Measurements from ENCODE around the gene DNASE1L3. TPM values are rescaled to one million over a fixed set of nuclear protein-coding genes. Genes with fewer than 3 reads are reported as not detected.

The DNASE1L3 gene
- polyA plus RNA-seq, 2 of the 4 experiments (the other 2 are of a cell fraction) = 0.19 TPM; not detected in 1

Other genes starting within 250 kb of the DNASE1L3 start
- gene FLNB, start 202.6 kb downstream of the DNASE1L3 start, polyA plus RNA-seq (2011; rRNA removed) = 387 and 439 TPM in 2 replicates
- 235 to 282 TPM (median 257 TPM) in 3 replicates for gene FLNB, start 202.6 kb downstream of the DNASE1L3 start, polyA plus RNA-seq (2017; fragmentation: RNase III; extraction: RNeasy Plus Mini Kit Qiagen cat#74134 plus additional on column Dnase treatment)
- gene ABHD6, start 26.8 kb upstream of the DNASE1L3 start, polyA plus RNA-seq (2011; rRNA removed) = 10.1 and 13.8 TPM in 2 replicates
- 5.7 to 6.6 TPM (median 6.0 TPM) in 3 replicates for gene ABHD6, start 26.8 kb upstream of the DNASE1L3 start, polyA plus RNA-seq (2017; fragmentation: RNase III; extraction: RNeasy Plus Mini Kit Qiagen cat#74134 plus additional on column Dnase treatment)
- 14.1 and 21.5 TPM in 2 replicates for gene RPP14, start 95.3 kb upstream of the DNASE1L3 start, polyA plus RNA-seq (2011; rRNA removed)
- 12.8 to 15.6 TPM (median 13.2 TPM) in 3 replicates for gene RPP14, start 95.3 kb upstream of the DNASE1L3 start, polyA plus RNA-seq (2017; fragmentation: RNase III; extraction: RNeasy Plus Mini Kit Qiagen cat#74134 plus additional on column Dnase treatment)
- gene HTD2, start 95.5 kb upstream of the DNASE1L3 start, polyA plus RNA-seq (2011; rRNA removed) = 7.8 and 8.4 TPM in 2 replicates
- gene HTD2, start 95.5 kb upstream of the DNASE1L3 start, polyA plus RNA-seq (2017; fragmentation: RNase III; extraction: RNeasy Plus Mini Kit Qiagen cat#74134 plus additional on column Dnase treatment) = 3.9 to 4.9 TPM (median 4.6 TPM) in 3 replicates
- 10.4 and 10.5 TPM in 2 replicates for gene PXK, start 121.9 kb upstream of the DNASE1L3 start, polyA plus RNA-seq (2011; rRNA removed)
- gene PXK, start 121.9 kb upstream of the DNASE1L3 start, polyA plus RNA-seq (2017; fragmentation: RNase III; extraction: RNeasy Plus Mini Kit Qiagen cat#74134 plus additional on column Dnase treatment) = 4.1 to 4.6 TPM (median 4.4 TPM) in 3 replicates
- 97.7 and 113 TPM in 2 replicates for gene PDHB, start 222.9 kb upstream of the DNASE1L3 start, polyA plus RNA-seq (2011; rRNA removed)
- gene PDHB, start 222.9 kb upstream of the DNASE1L3 start, polyA plus RNA-seq (2017; fragmentation: RNase III; extraction: RNeasy Plus Mini Kit Qiagen cat#74134 plus additional on column Dnase treatment) = 76.9 to 83.4 TPM (median 82.0 TPM) in 3 replicates

Data from A549 (cell line).